NCI-H774 (cell line): Measurements from ENCODE around the gene PROSER3.

Experiments
- DNase-seq: peaks from one replicate; lab custom pipeline; 2025; lab: John Stamatoyannopoulos, UW

Gene PROSER3

DNA sequence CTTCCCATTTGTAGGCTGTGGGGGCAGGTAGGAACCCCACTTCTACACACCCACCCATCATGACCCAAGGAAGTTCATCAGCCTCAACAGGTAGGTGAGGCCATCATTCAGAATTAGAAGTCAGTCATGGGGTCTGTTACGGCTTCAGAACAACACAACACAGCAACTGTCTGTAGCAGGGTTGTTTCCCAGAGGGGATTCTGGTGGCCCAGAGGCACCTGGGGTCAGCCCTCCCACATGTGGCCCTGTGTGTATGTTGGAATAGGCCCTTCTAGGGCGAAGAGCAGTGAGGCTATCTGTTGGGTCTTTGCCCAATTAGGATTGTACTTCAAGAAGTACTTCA is 19.1 kb upstream of the PROSER3 start:
- no peak for DNase-seq

DNA sequence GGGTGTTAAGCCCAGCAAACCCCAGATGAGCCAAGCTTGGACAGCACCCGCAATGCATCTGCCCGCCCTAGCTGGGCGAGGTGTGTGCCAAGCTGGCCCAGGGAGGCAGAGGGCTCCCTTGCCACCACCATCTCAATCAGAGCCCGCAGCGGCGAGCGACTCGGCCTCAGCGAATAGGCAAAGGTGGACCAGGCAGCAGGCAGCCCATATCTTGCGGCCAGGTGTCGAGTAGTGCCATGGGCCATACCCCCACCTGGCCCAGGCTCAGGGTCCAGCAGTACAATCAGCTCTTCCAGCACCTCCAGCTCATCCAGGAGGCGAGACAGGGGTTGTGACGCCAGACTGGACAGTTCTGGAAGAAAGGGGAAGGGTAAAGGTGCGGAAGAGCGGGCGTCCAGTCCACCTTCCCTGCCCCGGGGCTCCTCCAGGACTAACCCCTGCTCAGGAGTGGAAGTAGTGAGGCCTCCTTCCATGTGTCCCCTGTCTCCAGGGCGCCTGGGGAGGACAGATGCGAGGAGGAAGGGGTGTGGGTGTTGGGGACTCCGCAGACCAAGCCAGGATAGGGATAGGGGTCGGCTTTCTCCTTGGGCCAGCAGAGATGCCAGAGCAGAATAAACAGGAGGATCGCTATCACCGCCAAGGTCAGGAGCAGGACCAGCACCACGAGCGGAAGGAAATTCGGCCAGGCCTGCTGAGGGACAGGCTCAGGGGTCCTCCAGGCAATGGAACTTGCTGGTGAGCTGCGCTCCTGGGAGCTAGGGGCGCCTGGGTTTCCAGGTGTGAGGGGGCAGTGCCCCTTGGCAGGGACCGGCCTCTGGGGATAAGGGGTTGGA is 18.5 kb upstream of the PROSER3 start:
- DNase-seq, result no peak

DNA sequence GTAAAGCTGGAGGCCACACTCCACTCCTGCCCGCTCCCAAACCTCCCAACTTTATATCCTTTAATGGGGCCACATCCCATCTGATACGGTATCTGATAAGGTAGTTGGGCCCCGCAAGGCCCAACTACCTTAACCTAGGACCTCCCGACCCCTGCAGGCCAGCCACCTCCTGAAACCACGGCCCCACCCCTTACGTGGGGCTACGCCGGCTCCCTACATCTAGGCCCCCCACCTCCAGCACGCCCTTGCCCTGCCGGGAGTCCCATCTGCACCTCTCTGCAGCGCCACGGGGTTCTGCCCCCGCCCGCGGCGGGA is 17.9 kb upstream of the PROSER3 start:
- no peak for DNase-seq

DNA sequence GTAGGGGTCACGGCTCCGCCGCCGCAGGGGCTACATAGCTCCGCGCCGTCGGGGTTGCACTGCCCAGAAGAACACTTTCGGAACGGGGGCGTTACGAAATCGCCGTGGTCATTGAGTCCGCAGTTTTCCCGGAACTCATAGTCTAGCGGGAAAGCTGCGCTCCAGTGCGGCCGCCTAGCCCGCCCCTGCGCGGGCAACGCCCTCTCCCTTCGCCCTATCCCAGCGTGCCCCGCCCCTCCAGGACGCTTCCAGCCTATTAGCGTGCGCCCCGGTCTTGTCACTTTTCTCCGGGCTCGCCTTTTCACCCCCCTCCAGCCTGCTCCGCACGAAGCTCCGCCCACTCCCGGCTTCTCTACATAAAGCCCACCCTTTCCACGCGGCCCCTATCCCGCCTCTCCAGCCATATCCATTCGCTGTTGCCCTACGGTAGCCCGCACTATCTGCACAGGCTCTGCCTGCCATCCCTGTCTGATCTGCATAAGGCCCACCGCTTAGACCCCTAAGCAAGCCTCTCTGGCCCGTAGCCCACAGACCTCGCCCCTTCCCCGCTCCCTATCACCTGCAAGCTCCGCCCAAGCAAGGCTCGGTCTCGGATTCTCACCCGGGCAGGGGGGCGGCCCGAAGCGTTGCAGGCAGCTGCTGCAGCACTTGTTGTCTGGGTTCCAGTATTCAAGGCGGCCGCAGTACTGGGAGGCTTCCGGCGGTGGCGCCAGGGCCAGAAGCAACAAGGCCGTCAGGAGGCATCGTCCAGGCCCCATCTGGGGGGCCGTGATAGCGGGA is 17.4 kb upstream of the PROSER3 start:
- DNase-seq, result peak; percentile 96

DNA sequence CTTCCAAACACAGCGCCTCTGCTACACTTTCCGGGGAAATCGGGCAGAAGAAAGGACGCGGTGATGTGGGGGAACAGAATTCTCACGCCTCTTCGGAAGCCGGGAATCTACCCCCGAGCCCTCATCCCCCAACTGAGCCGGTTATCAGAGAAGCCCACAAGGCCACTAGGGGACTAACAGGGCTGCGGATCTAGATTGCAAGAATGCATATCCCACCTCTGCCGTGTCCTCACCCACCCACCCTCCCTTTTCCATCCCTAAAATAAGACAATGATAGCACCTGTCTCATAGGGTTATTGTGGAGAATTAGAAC is 16.8 kb upstream of the PROSER3 start:
- no peak for DNase-seq

DNA sequence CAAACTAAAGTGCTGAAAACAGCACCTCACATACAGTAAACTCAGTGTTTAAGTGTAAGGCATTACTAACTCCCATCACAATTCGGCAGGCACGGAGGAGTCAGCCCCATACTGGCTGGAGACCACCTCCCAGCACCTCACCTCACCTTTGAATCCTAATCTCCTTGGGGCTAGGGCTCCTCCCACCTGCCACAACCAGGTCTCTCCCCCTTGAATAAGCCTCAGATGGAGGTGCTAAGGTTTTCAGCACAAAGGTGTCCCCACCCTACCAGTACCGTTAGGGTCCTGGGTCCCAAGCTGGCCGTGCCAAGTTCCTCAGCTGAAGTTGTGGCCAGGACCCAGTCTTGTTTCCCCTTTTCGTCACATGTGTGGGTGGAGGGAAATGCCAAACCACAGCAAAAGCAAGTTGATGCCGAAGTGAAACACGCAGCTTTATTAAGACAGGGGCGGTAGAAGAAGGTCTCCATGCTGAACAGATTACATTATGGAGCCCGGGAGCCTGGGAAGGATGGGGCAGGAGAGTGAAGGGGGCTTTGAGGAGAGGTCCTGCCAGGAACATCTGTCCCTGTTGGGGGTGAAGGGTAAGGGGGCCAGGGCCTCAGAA is 15.8 kb upstream of the PROSER3 start, which contains the start of gene IGFLR1:
TSS of gene IGFLR1 (minus strand) at position 332 of the 604 bp plus-strand sequence. CDS start 1,272 bp downstream, outside the sequence.
- no peak for DNase-seq

DNA sequence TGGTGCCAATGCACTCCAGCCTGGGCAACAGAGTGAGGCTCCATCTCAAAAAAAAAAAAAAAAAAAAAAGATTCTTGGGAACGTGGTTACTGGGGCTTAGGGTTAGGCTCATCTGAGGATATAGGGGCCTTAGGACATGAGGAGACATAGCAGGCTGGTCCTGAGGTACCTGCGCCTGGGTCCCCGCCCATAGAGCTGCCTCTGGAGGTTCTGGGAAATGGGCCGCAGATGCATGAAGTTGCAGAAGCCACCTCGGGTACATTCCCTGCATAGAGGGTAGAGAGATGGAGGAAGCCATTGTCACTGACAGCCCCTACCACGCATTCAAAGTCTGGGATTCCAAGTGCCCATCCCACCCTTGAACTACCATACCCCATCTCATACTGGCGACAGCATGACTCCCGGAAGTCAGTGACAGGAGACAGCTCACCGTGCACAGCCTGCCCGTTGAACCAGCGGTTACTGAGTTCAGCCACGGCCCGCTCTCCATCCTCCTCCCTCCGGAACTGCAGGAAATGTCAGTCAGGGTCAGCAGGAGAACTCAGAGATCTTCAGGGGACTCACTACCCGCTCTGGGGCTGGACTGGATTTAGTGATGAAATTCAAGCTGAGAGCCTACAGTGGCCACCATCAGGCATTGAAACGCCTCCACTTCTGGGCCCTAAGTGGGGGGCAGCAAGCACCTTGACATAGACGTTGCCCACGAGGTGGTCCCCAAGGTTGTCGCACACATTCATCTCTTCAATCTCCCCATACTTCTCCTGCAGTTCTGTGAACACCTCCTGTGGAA is 14.1 kb upstream of the PROSER3 start:
- no peak for DNase-seq

DNA sequence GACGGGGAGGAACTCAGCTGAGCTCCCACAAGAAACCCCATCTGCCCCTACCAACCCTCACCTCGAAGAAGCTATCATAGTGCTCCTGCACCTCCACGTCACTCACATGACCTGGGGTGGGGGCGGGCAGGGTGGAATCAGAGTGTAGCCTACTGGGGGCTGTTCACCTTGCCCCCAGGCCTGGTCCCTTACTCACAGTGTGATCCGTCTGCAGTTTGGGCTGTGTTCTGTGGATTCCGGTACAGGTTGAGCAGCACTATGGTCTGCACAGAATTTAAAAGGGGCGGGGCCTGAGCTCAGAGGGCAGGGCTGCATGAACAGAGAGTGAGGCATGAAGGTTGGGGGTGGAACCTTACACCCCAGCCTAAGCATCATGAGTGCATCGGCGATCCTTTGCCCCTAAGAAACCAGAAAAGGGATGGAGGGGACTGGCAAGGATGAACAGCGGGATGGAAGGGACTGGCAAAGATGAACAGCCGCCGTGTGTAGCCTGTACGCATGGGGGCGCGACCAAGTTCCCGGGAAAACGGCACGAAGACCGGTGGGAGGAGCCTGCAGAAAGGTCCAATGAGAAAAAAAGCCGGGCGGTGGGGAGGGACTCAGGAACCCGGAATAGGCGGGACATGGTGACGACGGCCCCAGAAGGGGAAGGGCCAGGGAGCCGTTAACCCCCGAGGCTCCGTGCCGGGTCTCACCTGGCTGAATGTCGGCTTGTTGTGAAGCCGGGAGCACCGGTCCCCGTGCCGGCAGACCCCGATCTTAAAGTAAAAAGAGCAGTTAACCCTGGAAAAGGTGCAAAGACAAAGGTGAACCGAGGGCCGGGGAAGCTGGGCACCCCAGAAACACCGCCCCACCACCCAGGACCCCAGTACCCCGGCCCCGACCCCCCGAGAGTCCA is 13.3 kb upstream of the PROSER3 start:
- peak; percentile 92 for DNase-seq

DNA sequence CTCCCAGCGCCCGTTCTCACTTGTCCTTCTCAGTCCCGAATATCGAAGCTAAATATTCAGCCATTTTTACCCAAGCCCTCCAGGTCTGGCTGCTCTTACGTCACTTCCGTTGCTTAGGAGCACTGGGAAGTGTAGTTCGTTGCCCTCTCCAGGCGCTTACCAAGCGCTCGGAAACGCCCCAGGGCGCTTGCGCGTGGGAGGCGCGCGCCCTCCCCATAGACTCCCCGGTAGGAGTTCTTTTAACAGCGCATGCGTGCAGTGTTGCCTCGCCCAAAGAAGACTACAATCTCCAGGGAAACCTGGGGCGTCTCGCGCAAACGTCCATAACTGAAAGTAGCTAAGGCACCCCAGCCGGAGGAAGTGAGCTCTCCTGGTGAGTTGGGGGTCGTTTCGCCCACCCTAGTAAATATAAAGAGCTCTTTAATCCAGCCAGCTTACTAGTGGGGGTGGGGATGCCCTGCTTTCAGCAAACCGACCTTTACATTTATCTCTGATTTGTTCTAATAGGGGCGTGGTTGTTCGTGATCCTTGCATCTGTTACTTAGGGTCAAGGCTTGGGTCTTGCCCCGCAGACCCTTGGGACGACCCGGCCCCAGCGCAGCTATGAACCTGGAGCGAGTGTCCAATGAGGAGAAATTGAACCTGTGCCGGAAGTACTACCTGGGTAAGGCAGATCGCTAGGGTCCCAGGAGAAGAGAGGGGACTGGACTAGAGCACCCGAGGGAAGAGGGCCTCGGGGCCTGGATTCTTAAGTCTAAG is 12.5 kb upstream of the PROSER3 start, which contains the start of the genes PSENEN and U2AF1L4:
TSS of gene PSENEN (plus strand) at position 324 of the 759 bp plus-strand sequence. CDS start at position 604, 280 bp downstream.
TSS of gene U2AF1L4 (minus strand) at position 91 of the 759 bp plus-strand sequence. CDS start at position 64, 27 bp downstream.
- DNase-seq, result peak; percentile 98

DNA sequence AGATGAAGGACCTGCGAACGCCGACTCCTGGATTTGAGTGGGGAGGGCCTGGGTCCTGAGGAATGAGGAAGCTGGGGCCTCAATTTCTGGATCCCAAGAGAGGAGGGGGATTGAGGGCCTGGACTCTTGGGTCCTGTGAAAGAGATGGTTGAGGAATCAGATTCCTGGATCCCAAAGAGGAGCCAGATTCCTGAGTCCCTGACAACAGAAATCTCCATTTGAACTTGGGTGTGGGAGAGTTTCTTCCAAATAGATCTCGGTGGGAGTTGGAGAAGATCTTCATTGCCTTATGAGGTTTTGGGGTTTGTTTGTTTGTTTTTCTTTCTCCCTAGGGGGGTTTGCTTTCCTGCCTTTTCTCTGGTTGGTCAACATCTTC is 11.9 kb upstream of the PROSER3 start:
- no peak for DNase-seq

DNA sequence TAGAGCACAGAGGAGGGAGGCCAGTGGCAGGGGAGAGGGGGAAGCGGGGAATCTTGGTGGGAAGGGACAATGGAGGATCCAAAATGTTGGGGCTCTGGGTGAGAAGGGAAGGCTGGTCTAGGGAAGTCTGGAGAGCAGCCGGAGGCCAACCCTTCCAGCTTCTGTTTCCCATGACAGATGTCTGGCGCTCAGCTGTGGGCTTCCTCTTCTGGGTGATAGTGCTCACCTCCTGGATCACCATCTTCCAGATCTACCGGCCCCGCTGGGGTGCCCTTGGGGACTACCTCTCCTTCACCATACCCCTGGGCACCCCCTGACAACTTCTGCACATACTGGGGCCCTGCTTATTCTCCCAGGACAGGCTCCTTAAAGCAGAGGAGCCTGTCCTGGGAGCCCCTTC is 11.4 kb upstream of the PROSER3 start:
- DNase-seq, result no peak

DNA sequence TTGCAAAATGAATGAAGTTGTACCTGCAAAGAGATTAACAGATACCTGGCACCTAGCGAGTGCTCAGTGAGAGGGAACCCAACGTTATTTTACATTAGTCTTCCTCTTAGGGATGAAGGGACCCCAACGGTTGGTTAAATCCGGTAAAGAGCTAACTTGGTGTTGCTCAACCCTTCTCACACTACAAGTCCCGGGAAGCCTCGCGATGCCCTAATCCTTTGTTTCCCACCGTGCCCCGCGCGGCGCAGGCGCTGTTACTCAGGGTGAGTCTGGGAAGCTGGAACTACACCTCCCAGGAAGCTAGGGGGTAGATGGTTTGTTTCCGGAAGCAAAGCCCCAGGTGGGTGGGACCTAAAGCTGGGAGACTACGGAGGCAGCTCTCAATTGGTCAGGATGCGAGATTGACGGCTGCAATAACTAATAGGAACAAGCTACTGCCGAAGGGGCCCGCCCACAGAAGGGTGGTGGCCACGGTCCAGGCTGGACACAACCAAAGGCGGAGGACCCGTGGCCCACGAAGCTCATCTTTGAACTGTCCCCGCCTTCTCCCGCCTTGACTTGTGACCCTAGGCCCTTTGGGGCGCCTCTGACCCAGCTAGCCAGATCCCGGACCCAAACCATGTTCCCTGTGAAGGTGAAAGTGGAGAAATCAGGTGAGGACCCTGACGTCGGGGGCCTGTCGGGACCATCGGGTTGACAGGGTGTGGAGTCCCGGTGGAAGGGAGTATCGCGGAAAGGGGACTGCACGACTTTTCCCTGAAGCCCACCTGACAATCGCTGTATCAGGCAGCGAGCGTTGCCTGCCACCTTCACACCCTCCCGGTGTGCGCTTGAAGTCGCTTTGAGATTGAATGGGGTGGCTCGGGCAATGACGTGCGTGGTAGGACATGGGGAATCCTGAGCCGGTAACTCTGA is 9.6 kb upstream of the PROSER3 start, which contains the start of gene LIN37:
TSS of gene LIN37 (plus strand) at position 471 of the 915 bp plus-strand sequence. CDS start at position 620, 149 bp downstream.
- peak; percentile 97 for DNase-seq

DNA sequence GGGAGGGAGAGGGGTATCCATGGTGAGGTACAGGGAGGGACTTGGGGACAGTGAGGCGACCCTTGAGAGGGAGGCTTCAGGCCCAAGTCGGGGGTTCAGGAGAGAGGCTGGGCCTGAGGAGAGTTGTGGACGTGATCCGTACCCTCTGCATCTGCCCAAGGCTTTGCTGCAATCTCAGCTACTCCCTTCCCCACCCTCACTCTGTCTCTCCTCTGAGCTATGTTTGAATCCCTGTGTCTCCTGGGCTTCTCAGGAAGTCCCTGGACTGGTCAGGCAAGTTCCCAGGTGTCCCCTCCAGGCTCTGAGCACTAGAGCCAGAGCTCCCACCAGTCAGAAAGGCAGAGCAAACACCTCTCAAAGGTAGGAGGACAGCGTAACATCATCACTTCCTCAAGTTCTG is 7.8 kb upstream of the PROSER3 start:
- no peak for DNase-seq

DNA sequence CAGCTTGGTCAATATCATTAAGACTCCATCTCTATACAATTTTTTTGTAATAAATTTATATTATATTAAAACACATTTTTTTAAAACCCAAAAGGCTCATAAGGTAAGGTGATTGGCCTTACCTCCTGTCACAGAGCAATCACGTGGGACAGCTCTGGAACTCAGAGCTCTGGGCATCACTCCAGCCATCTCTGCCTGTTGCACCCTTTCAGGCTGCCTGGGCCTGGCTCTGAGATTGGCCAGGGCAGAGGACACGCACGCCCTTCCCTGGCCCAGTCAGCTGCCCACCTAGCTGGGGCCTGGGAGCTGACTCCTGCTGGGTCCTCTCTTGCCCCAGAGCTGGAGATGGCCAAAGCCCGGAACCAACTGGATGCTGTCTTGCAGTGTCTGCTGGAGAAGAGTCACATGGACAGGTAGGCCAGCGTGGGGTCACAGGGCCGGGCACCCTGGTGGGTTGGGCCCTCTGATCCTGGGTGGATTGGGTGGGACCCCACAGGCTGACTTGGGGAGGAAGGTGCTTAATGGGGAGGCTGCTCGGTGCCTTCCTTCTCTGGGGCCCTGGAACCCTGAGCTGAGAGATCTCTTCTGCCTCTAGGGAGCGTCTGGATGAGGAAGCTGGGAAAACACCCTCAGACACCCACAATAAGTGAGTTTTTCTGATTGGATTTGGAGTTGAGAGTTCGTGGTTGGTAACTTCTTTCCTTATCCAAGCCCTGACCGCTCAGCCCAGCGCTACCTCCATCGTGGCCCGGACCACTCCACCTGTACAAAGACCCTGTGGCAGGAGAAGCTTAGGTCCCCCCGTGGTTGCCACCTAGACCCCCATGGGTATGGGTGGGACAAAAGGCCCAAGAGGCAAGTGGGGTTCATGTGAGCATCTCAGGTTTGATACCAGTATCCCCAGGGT is 5.9 kb upstream of the PROSER3 start:
- DNase-seq, result no peak

DNA sequence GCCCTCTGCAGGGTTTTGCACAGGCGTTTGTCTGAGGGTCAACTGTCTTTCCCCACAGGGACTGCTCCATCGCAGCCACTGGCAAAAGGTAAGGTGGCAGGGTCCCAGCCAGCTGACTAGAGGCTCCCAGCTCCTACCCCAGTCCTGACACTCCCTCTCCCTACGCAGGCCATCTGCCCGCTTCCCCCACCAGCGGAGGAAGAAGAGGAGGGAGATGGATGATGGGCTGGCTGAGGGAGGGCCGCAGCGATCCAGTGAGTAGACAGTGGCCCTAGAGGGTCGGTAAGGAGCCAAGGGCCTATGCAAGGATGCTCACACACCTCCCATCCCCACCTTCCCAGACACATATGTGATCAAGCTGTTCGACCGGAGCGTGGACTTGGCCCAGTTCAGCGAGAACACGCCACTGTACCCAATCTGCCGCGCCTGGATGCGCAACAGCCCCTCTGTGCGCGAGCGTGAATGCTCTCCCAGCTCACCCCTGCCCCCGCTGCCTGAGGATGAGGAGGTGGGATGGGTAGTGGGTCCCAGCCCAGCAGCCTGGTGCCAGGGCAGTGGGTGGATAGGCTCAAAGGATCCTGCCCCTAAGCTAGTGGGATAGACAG is 5.1 kb upstream of the PROSER3 start:
- DNase-seq, result no peak

DNA sequence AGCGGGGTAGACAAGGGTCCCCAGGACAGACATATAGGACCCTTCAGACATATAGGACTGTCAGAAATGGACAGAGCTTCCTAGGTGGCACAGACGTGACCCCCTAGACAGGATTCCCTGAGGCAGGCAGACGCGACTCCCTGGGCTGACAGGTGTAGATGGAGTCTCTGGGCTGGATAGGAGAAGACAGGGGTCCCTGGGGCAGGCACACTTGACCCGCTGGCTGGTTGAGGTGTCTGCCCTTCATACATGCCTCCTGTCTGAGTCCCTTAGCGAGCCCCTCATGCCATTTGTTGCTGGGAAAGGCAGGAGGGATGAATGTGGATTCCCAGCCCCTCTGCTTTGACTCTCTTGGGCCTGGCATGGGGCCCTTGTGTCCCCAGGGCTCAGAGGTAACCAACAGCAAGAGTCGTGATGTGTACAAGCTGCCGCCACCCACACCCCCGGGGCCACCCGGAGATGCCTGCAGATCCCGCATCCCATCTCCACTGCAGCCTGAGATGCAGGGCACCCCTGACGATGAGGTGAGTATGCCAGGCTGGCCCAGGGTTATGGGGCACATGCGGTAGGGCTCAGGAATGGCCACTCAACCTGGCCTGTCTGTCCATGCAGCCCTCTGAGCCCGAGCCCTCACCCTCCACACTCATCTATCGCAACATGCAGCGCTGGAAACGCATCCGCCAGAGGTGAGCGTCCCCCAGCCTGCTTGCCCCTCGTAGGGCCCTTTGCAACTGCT is 4.2 kb upstream of the PROSER3 start:
- DNase-seq, result no peak
